CD14-positive monocyte (primary cell): ENCODE results near the gene BCO1. TPM values are rescaled to one million over a fixed set of nuclear protein-coding genes. Genes with fewer than 3 reads are reported as not detected.

Experiments used
- DNase-seq, 3 donors: peaks; one replicate each; pipeline ENCODE4 v3.0.0-alpha.2; 2011 to 2022
- H2AFZ ChIP-seq: 2 replicates; pipeline ENCODE4 v1.6.0; 2012; ENCODE audit warnings: mild to moderate bottlenecking, low read depth, low read length, inconsistent platforms; ENCODE audit not compliant: insufficient read depth, poor library complexity, severe bottlenecking
- H3K27ac ChIP-seq, 2 donors: 1 replicate in 1 of 2; 2 replicates in 1 of 2; pipeline ENCODE4 v1.5.1; 2012 to 2013; ENCODE audit warnings: low read length in 2 of 2, control low read depth in 1 of 2, inconsistent platforms in 1 of 2, low read depth in 1 of 2, mild to moderate bottlenecking in 1 of 2
- H3K27me3 ChIP-seq, 2 donors: one replicate each; pipeline versions ENCODE4 v1.6.0 to v1.6.1; 2011 to 2013; ENCODE audit warnings: low read length in 2 of 2; ENCODE audit not compliant: control insufficient read depth in 2 of 2, insufficient read depth in 2 of 2
- H3K36me3 ChIP-seq, 2 donors: replicated peaks in 1 of 2; 1 replicate in 1 of 2; 2 replicates in 1 of 2; pipeline versions ENCODE4 v1.5.1 to v1.6.1; 2012 to 2013; ENCODE audit warnings: low read length in 2 of 2, control low read depth in 1 of 2, inconsistent platforms in 1 of 2, mild to moderate bottlenecking in 1 of 2; ENCODE audit not compliant: insufficient read depth in 2 of 2, control insufficient read depth in 1 of 2
- H3K4me1 ChIP-seq, 2 donors: 1 replicate in 1 of 2; 2 replicates in 1 of 2; pipeline versions ENCODE4 v1.5.1 to v1.6.1; 2012 to 2013; ENCODE audit warnings: low read length in 2 of 2, control low read depth in 1 of 2, inconsistent platforms in 1 of 2, mild to moderate bottlenecking in 1 of 2, moderate library complexity in 1 of 2; ENCODE audit not compliant: insufficient read depth in 2 of 2, control insufficient read depth in 1 of 2
- H3K4me2 ChIP-seq: replicated peaks from 2 replicates; pipeline ENCODE3; 2012; ENCODE audit warnings: low read length, moderate library complexity, mild to moderate bottlenecking; ENCODE audit not compliant: poor library complexity, severe bottlenecking; ENCODE audit errors: extremely low read depth
- H3K4me3 ChIP-seq, 3 experiments: fragments of 200-600 bp in 1 of 3; sonication (generic) in 1 of 3; replicated peaks in 1 of 3; 1 replicate in 2 of 3; 2 replicates in 1 of 3; pipeline ENCODE4 v1.5.1; 2011 to 2013; ENCODE audit warnings: low read length in 3 of 3, mild to moderate bottlenecking in 3 of 3, control low read depth in 2 of 3, low read depth in 2 of 3, inconsistent platforms in 1 of 3, moderate library complexity in 1 of 3
- H3K79me2 ChIP-seq: 2 replicates; pipeline ENCODE4 v1.6.0; 2012; ENCODE audit warnings: mild to moderate bottlenecking, control low read depth, inconsistent platforms, low read length, moderate library complexity; ENCODE audit not compliant: insufficient read depth
- H3K9ac ChIP-seq: 2 replicates; pipeline ENCODE4 v1.6.0; 2017; ENCODE audit warnings: low read length, mild to moderate bottlenecking; ENCODE audit not compliant: insufficient read depth, poor library complexity, severe bottlenecking
- H3K9me3 ChIP-seq, 2 donors: replicated peaks in 1 of 2; 1 replicate in 1 of 2; 2 replicates in 1 of 2; pipeline versions ENCODE4 v1.5.1 to v1.6.1; 2012 to 2013; ENCODE audit warnings: low read length in 2 of 2, control low read depth in 1 of 2; ENCODE audit not compliant: control insufficient read depth in 1 of 2, insufficient read depth in 1 of 2
- H4K20me1 ChIP-seq: 2 replicates; pipeline ENCODE4 v1.6.0; 2012; ENCODE audit warnings: mild to moderate bottlenecking, low read length, control low read depth, moderate library complexity; ENCODE audit not compliant: insufficient read depth
- H3K27ac Mint-ChIP-seq, 7 donors: one replicate each; pipeline ENCODE4 v1.8.0; 2020; ENCODE audit warnings: mild to moderate bottlenecking in 7 of 7, mixed read lengths in 7 of 7, moderate library complexity in 6 of 7, inconsistent platforms in 2 of 7
- H3K27me3 Mint-ChIP-seq, 3 donors: one replicate each; pipeline ENCODE4 v1.8.0; 2021 to 2022; ENCODE audit warnings: low read depth in 3 of 3, mild to moderate bottlenecking in 3 of 3, mixed read lengths in 3 of 3, moderate library complexity in 3 of 3, inconsistent platforms in 1 of 3
- H3K36me3 Mint-ChIP-seq, 2 donors: one replicate each; pipeline ENCODE4 v1.8.0; 2020; ENCODE audit warnings: mixed read lengths in 2 of 2, inconsistent platforms in 1 of 2, mild to moderate bottlenecking in 1 of 2
- H3K4me1 Mint-ChIP-seq: one replicate; pipeline ENCODE4 v1.8.0; 2020; ENCODE audit warnings: mild to moderate bottlenecking, mixed read lengths
- H3K4me3 Mint-ChIP-seq, 2 donors: one replicate each; pipeline ENCODE4 v1.8.0; 2020; ENCODE audit warnings: mild to moderate bottlenecking in 2 of 2, mixed read lengths in 2 of 2, moderate library complexity in 1 of 2
- H3K9me3 Mint-ChIP-seq, 7 donors: one replicate each; pipeline ENCODE4 v1.8.0; 2020 to 2022; ENCODE audit warnings: mixed read lengths in 7 of 7, mild to moderate bottlenecking in 6 of 7, moderate library complexity in 6 of 7, inconsistent platforms in 2 of 7
- CTCF ChIP-seq: fragments of 200-600 bp; IDR thresholded peaks from one replicate; pipeline ENCODE4 v1.8.0; 2022; ENCODE audit warnings: antibody characterized with exemption, mild to moderate bottlenecking
- WGBS: methylation state at CpG from one replicate; pipeline ENCODE4 v1.1.5; 2013; ENCODE audit warnings: missing lambda C conversion rate; ENCODE audit not compliant: insufficient coverage; 5-methylcytosine and 5-hydroxymethylcytosine counted together
- intact Hi-C, 2 donors: fragments of 100-400 bp; cut with micrococcal nuclease; formaldehyde crosslinking; loops; one replicate each; pipeline versions ENCODE4 v1.15.0 to v1.15.1; 2023
- polyA plus RNA-seq, 3 donors: library from polyadenylated mRNA; depleted of rRNA in 1 of 3; unstranded in 2 of 3; stranded (reverse) in 1 of 3; fragments of 300-500 nt in 2 of 3; fragments of >200 nt in 1 of 3; fragmentation: Illumina TruSeq in 2 of 3; gene quantifications; 1 replicate in 2 of 3; 2 replicates in 1 of 3; pipeline ENCODE4 v1.2.3, GENCODE V29; 2012 to 2021

Gene BCO1
- polyA plus RNA-seq, 3 donors: not detected

GRCh38 chr16:81319221-81319912 lies 80.9 kb downstream of the BCO1 start:
- Mint-ChIP-seq H3K4me1 (peaks cover 13% of the 10 kb centered on the region), H3K27ac (no peak overlapping the region), H3K4me3 (no peak overlapping the region), H3K27me3 (peaks cover 0 to 7% (median 6%) of the 10 kb centered on the region in 3 donors), H3K36me3 (peaks cover 0 to 3% of the 10 kb centered on the region in 2 donors), H3K9me3 (peaks cover 0 to 2% (median 0%) of the 10 kb centered on the region in 7 donors)
- TF ChIP-seq CTCF: no peak
- intact Hi-C loops: loop anchor here in 1 of 2 donors (10.0 kb wide), 2 partner anchors 225 to 315 kb away; partner anchors contain the start of genes CENPN, CMC2 and GCSH
- H3K4me2 ChIP-seq: no peak overlapping the region
- H3K27ac ChIP-seq: no peak overlapping the region
- WGBS: 67% methylated on average over 3 of the region's 6 CpGs
- peaks cover 6 to 10% of the 10 kb centered on the region in 2 donors for H3K4me1 ChIP-seq
- no peaks in the 10 kb centered on the region for H3K9me3 ChIP-seq
- DNase-seq: no peak
- peaks cover 17% of the 10 kb centered on the region for H4K20me1 ChIP-seq
- no peak overlapping the region for H3K4me3 ChIP-seq
- peaks cover 29% of the 10 kb centered on the region for H3K79me2 ChIP-seq
- peaks cover 0 to 2% of the 10 kb centered on the region in 2 donors for H3K36me3 ChIP-seq
- no peak overlapping the region for H2AFZ ChIP-seq
- H3K9ac ChIP-seq: no peak overlapping the region
- H3K27me3 ChIP-seq: peaks cover 0 to 3% of the 10 kb centered on the region in 2 donors

- Histone ChIP-seq H3K79me2 (peaks cover 23% of the 10 kb centered on the region), H3K27me3 (no peaks in the 10 kb centered on the region), H3K9me3 (no peaks in the 10 kb centered on the region), H3K36me3 (peaks cover 0 to 2% of the 10 kb centered on the region in 2 donors), H3K4me1 (peaks cover 2% of the 10 kb centered on the region in 2 donors), H3K9ac (no peak overlapping the region), H4K20me1 (peaks cover 18% of the 10 kb centered on the region), H3K4me3 (no peak overlapping the region), H3K4me2 (no peak overlapping the region), H3K27ac (no peak overlapping the region), H2AFZ (no peak overlapping the region)
- no peak overlapping the region for H3K27ac Mint-ChIP-seq
- peaks cover 0 to 3% of the 10 kb centered on the region in 2 donors for H3K36me3 Mint-ChIP-seq
- peaks cover 7% of the 10 kb centered on the region for H3K4me1 Mint-ChIP-seq
- H3K27me3 Mint-ChIP-seq: peaks cover 0 to 3% (median 1%) of the 10 kb centered on the region in 3 donors
- DNase-seq: no peak
- TF ChIP-seq CTCF: no peak
- intact Hi-C loops: no loop called here
- H3K9me3 Mint-ChIP-seq: peaks cover 0 to 2% (median 0%) of the 10 kb centered on the region in 7 donors
- WGBS: no CpG with 5 or more reads among the region's 2 CpGs
- H3K4me3 Mint-ChIP-seq: no peak overlapping the region
Measured at GRCh38 chr16:81321039-81321438, 82.5 kb downstream of the BCO1 start.
